Testis (tissue), 5 donors: Measurements from ENCODE around the gene CDKN3. TPM values are rescaled to one million over a fixed set of nuclear protein-coding genes. Genes with fewer than 3 reads are reported as not detected.

ENCODE experiments used
- DNase-seq: peaks from one replicate; pipeline ENCODE4 v3.0.0-alpha.2; 2019
- H3K27ac ChIP-seq, 2 donors: fragments of 200-600 bp; sonication (generic); one replicate each; pipeline ENCODE4 v1.5.1; 2019
- H3K27me3 ChIP-seq: fragments of 200-600 bp; sonication (generic); one replicate; pipeline ENCODE4 v1.5.1; 2019
- H3K36me3 ChIP-seq: fragments of 200-600 bp; sonication (generic); one replicate; pipeline ENCODE4 v1.5.1; 2017; ENCODE audit warnings: low read depth; ENCODE audit errors: missing control alignments
- H3K4me1 ChIP-seq: fragments of 200-600 bp; sonication (generic); one replicate; pipeline ENCODE4 v1.5.1; 2019
- H3K4me3 ChIP-seq, 2 donors: fragments of 200-600 bp; sonication (generic); one replicate each; pipeline ENCODE4 v1.5.1; 2017 to 2019
- H3K9me3 ChIP-seq: fragments of 200-600 bp; sonication (generic); one replicate; pipeline ENCODE4 v1.5.1; 2017
- POLR2A ChIP-seq: fragments of 450-650 bp; IDR thresholded peaks from one replicate; pipeline ENCODE4 v1.6.1; 2017; ENCODE audit warnings: antibody characterized with exemption, mild to moderate bottlenecking, moderate library complexity
- WGBS, 2 donors: methylation state at CpG; one replicate each; pipeline ENCODE4 v1.1.5; 2018; 5-methylcytosine and 5-hydroxymethylcytosine counted together
- intact Hi-C: fragments of 100-400 bp; cut with DNase I; formaldehyde crosslinking; loops from one replicate; pipeline ENCODE4 v1.15.1; 2023; ENCODE audit warnings: low total_unique reads
- long read RNA-seq, 2 donors: transcript quantifications; one replicate each; lab custom pipeline, GENCODE V29; 2026
- polyA plus RNA-seq: library from polyadenylated mRNA; stranded (reverse); fragments of 350-450 nt; fragmentation: Illumina TruSeq; extraction: RNeasy Lipid Tissue Mini Kit (QIAGEN cat#74804); gene quantifications from one replicate; pipeline ENCODE4 v1.2.3, GENCODE V29; 2014; ENCODE audit warnings: low read depth, low replicate concordance; ENCODE audit not compliant: insufficient read depth
- total RNA-seq, 2 donors: library from RNA; depleted of rRNA; stranded (reverse); fragments of >200 nt; gene quantifications; one replicate each; pipeline ENCODE4 v1.2.3, GENCODE V29; 2016
- TF ChIP-seq, protein P1 (sequence below), 3 experiments: fragments of 450-650 bp in 2 of 3; fragments of 200-600 bp in 1 of 3; sonication (generic) in 1 of 3; IDR thresholded peaks; one replicate each; pipeline ENCODE4 v1.5.1; 2016 to 2019; ENCODE audit warnings: antibody characterized with exemption in 3 of 3, mild to moderate bottlenecking in 2 of 3, moderate library complexity in 1 of 3

CDKN3 gene, protein sequence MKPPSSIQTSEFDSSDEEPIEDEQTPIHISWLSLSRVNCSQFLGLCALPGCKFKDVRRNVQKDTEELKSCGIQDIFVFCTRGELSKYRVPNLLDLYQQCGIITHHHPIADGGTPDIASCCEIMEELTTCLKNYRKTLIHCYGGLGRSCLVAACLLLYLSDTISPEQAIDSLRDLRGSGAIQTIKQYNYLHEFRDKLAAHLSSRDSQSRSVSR
- total RNA-seq, result 100 to 1,000 TPM in 1 of 2 donors, 10 to 100 TPM in 1; 99.0 to 160 TPM
- 398 TPM for polyA plus RNA-seq
- long read RNA-seq, donor 1, transcript CDKN3-202 (8 exons, 893 nt), result major isoform, 10 of 10 reads
- long read RNA-seq, donor 1, partial matches to known transcripts, result 0 of 10 reads
- long read RNA-seq, donor 1, other reads (novel, unspliced or antisense), result 0 of 10 reads
- long read RNA-seq, donor 2, transcript CDKN3-202 (8 exons, 893 nt), result major isoform, 7 of 7 reads
- long read RNA-seq, donor 2, partial matches to known transcripts, result 0 of 7 reads
- long read RNA-seq, donor 2, other reads (novel, unspliced or antisense), result 0 of 7 reads

DNA sequence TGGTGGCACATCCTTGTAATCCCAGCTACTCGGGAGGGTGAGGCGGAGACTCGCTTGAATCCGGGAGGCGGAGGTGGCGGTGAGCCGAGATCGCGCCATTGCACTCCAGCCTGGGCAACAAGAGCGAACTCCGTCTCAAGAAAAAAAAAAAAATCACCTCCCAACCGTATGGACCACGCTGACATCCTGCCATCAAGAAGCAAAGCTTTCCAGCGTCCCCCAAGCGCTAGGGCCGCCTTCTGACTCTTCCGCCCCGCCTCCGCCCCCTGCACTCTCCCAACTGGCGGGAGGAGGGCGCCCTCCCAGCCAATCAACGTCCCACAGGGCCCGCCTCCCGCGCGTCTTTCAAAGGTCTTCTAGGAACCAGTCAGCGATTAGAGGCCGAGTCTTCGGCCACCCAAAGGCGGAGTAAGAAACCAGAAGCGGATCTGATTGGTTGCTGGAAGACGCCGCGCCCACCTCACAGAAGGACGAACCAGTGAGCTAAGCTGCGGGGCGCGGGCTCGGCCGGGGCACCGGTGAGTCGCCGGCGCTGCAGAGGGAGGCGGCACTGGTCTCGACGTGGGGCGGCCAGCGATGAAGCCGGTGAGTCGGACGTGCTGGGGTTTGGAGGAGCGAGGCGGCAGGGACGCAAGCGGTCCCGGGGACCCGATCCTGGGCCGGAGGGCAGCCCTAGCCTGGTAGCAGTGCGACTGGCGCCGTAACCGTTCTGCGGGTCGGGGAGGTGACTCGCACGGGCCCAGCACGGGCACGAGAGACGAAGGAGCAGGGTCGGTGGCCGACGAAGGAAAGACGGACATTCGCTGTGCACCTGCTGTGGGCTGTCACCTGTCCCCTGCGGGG is at the start of gene CDKN3:
Gene CDKN3, plus strand, starts transcription at position 515 of the 843 bp plus-strand sequence. Its CDS starts 62 bp downstream, at position 577.
- no peaks in the 10 kb centered on the region for H3K4me1 ChIP-seq
- DNase-seq, result peak; percentile 99
- H3K27ac ChIP-seq, result no peak within 1 kb of the TSS
- no peaks in the 10 kb centered on the region for H3K9me3 ChIP-seq
- intact Hi-C loops, result no loop called here
- H3K4me3 ChIP-seq, result peak within 1 kb of the TSS; percentile 69 to 71
- TF ChIP-seq, protein P1, sequence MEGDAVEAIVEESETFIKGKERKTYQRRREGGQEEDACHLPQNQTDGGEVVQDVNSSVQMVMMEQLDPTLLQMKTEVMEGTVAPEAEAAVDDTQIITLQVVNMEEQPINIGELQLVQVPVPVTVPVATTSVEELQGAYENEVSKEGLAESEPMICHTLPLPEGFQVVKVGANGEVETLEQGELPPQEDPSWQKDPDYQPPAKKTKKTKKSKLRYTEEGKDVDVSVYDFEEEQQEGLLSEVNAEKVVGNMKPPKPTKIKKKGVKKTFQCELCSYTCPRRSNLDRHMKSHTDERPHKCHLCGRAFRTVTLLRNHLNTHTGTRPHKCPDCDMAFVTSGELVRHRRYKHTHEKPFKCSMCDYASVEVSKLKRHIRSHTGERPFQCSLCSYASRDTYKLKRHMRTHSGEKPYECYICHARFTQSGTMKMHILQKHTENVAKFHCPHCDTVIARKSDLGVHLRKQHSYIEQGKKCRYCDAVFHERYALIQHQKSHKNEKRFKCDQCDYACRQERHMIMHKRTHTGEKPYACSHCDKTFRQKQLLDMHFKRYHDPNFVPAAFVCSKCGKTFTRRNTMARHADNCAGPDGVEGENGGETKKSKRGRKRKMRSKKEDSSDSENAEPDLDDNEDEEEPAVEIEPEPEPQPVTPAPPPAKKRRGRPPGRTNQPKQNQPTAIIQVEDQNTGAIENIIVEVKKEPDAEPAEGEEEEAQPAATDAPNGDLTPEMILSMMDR (IDR thresholded peaks at IDR 0.05), result peak; percentile 43 to 73 (median 61)
- peak; percentile 19 for TF ChIP-seq POLR2A
- no peaks in the 10 kb centered on the region for H3K27me3 ChIP-seq
- 1 to 3% methylated on average over 21 to 75 of the region's 76 CpGs for WGBS, 2 donors
- no peaks in the 10 kb centered on the region for H3K36me3 ChIP-seq

DNA sequence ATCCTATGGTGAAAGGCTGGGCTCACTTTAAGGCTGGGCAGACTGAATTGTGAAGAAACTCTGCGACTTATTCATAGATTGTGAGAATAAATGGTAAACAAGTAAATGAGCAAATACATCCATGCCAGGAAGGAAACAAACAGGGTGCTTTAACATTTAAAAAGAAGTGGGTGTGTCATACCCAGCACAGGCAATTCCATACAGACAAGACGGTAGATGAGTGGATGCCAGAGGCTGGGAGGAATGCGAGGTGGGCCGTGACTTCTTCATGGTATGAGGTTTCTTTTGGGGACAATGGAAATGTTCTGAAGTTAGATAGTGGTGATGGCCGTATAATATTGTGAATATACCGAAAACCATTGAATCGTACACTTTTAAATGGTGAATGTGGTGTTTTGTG is 49.8 kb upstream of the CDKN3 start:
- WGBS, 2 donors, result 93 to 94% methylated on average over 7 of the region's 7 CpGs
- no peak for TF ChIP-seq POLR2A
- TF ChIP-seq, protein P1 (IDR thresholded peaks at IDR 0.05), result no peak
- intact Hi-C loops, result loop anchor here (10.0 kb wide), 1 partner anchor 802 kb away; no protein-coding TSS in a partner anchor

DNA sequence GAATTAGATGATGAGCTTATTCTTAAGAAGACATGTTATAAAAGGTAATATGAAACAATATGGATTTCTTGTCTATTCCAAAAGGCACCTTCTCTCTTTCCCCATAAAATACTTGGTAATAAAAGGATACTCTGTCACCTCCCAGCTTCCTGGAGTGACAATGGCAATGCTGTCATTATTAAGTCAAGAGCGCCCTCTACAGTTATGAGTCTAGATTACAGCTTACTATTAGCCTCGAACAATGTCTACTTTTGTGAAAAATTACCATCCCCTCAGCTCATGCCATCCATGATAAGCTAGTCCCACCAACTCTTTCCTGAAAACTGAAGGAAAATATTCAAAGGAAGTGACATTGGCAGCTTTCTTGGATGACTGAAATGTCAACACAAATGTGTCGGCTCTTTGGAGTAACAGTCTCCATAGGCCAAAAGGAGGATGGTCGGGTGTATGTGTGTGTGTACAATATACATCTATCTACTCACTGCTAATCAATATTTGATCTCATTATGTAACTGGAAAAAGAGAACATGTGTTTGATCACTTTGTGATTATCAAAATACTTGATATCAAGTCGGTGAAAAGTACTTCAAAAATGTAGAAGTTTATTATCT is 48.7 kb upstream of the CDKN3 start:
- no peak for DNase-seq
- Histone ChIP-seq H3K27me3 (no peaks in the 10 kb centered on the region), H3K4me3 (no peak overlapping the region), H3K4me1 (peaks cover 12% of the 10 kb centered on the region), H3K9me3 (no peaks in the 10 kb centered on the region), H3K27ac (no peak overlapping the region), H3K36me3 (no peaks in the 10 kb centered on the region)
- WGBS, 2 donors, result 35 to 37% methylated on average over 5 of the region's 5 CpGs
- intact Hi-C loops, result loop anchor here (10.0 kb wide), 1 partner anchor 803 kb away; no protein-coding TSS in a partner anchor
- no peak for TF ChIP-seq POLR2A
- TF ChIP-seq, protein P1 (IDR thresholded peaks at IDR 0.05), result peak; percentile 45 to 72 (median 65)

More for the DNA sequence above, 49.8 kb upstream of the CDKN3 start:
- Histone ChIP-seq H3K27me3 (no peaks in the 10 kb centered on the region), H3K4me3 (no peak overlapping the region), H3K36me3 (no peaks in the 10 kb centered on the region), H3K4me1 (peaks cover 12% of the 10 kb centered on the region), H3K27ac (no peak overlapping the region), H3K9me3 (no peaks in the 10 kb centered on the region)
- DNase-seq, result no peak

DNA sequence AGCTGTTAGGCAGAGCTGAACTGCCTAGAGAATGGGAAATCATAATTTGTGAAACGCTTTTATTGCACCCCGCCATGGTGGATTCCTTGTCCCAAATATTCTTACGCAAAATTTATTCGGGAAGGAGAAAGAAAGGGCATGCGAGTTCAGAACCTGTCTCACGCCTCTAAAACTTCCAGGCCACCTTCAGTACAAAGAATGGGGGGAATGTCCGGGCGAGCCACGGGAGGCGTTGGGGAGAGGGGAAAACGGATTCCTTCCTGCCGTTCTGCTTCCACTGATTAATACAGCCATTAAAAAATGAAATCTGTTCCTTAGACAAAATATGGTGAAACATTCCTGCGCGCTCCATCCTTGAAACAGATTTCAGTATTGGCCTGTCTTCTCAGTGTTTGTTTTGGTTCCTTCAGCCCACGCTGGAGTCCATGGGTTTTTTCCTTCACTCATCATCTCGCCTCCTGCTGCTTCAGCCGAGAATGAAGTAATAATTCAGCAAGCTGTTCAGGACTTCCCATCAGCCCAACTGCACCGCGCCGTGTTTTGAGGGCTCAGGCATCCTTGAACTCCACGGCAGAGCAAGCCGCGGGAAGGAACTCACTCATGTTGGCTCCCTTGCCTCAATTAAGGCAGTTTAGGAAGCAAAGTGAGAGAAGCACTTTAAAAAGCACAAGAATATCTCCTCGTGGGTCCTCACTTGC is 47.7 kb upstream of the CDKN3 start:
- Histone ChIP-seq H3K4me1 (peaks cover 14% of the 10 kb centered on the region), H3K36me3 (no peaks in the 10 kb centered on the region), H3K4me3 (peak overlapping the region in 1 of 2 donors; percentile 5), H3K27ac (peak overlapping the region in 1 of 2 donors; percentile 40), H3K9me3 (no peaks in the 10 kb centered on the region), H3K27me3 (no peaks in the 10 kb centered on the region)
- 23 to 27% methylated on average over 24 of the region's 24 CpGs for WGBS, 2 donors
- TF ChIP-seq POLR2A, result no peak
- TF ChIP-seq, protein P1 (IDR thresholded peaks at IDR 0.05), result no peak
- intact Hi-C loops, result loop anchor here (10.0 kb wide), 1 partner anchor 804 kb away; no protein-coding TSS in a partner anchor
- DNase-seq, result peak; percentile 59
